Measurements from ENCODE around the gene SCYGR2. TPM values are rescaled to one million over a fixed set of nuclear protein-coding genes. Genes with fewer than 3 reads are reported as not detected.

Gene SCYGR2
- polyA plus RNA-seq, 3 donors = not detected

Other genes starting within 250 kb of the SCYGR2 start
- under 1 TPM; 0.12 to 0.15 (median 0.14) TPM for gene TM4SF20, start 219.6 kb upstream of the SCYGR2 start, polyA plus RNA-seq (ENCODE audit: insufficient read length in 3 of 3)
- not detected for gene SCYGR1, start 210.9 kb upstream of the SCYGR2 start, polyA plus RNA-seq (ENCODE audit: insufficient read length in 3 of 3)
- gene AGFG1, start 126.7 kb upstream of the SCYGR2 start, polyA plus RNA-seq (ENCODE audit: insufficient read length in 3 of 3) = 10 to 100 TPM; 84.0 to 90.7 (median 85.1) TPM
- not detected for gene SCYGR3, start 15.9 kb downstream of the SCYGR2 start, polyA plus RNA-seq (ENCODE audit: insufficient read length in 3 of 3)
- gene SCYGR4, start 18.6 kb downstream of the SCYGR2 start, polyA plus RNA-seq (ENCODE audit: insufficient read length in 3 of 3) = under 1 TPM in 1 of 3 donors, not detected in 2; 0.10 TPM
- not detected for gene SCYGR5, start 67.9 kb downstream of the SCYGR2 start, polyA plus RNA-seq (ENCODE audit: insufficient read length in 3 of 3)
- 1 to 10 TPM; 6.6 to 9.3 (median 7.0) TPM for gene SLC19A3, start 119.1 kb downstream of the SCYGR2 start, polyA plus RNA-seq (ENCODE audit: insufficient read length in 3 of 3)
- not detected for gene SCYGR6, start 125.9 kb downstream of the SCYGR2 start, polyA plus RNA-seq (ENCODE audit: insufficient read length in 3 of 3)
- gene SCYGR7, start 129.4 kb downstream of the SCYGR2 start, polyA plus RNA-seq (ENCODE audit: insufficient read length in 3 of 3) = not detected
- gene SCYGR8, start 147.0 kb downstream of the SCYGR2 start, polyA plus RNA-seq (ENCODE audit: insufficient read length in 3 of 3) = not detected
- gene CCL20, start 214.9 kb downstream of the SCYGR2 start, polyA plus RNA-seq (ENCODE audit: insufficient read length in 3 of 3) = under 1 TPM; 0.36 to 0.62 (median 0.52) TPM